HG03025 (cell line): ENCODE results near the gene MTCL1.
"Not testable (repeated sequence)": the region's sequence is repeated elsewhere in the genome, so short reads cannot be mapped to it uniquely, and the experiment has no call there.

ENCODE experiments used
- ATAC-seq: cut with Tn5 transposase; IDR thresholded peaks from one replicate; pipeline ENCODE4 v1.9.1; 2021; ENCODE audit warnings: mild to moderate bottlenecking, moderate library complexity; ENCODE audit not compliant: unreplicated experiment, low FRiP score

The MTCL1 gene

GRCh38 chr18:8741117-8741516, 35.8 kb downstream of the MTCL1 start:
- ATAC-seq = no peak

DNA sequence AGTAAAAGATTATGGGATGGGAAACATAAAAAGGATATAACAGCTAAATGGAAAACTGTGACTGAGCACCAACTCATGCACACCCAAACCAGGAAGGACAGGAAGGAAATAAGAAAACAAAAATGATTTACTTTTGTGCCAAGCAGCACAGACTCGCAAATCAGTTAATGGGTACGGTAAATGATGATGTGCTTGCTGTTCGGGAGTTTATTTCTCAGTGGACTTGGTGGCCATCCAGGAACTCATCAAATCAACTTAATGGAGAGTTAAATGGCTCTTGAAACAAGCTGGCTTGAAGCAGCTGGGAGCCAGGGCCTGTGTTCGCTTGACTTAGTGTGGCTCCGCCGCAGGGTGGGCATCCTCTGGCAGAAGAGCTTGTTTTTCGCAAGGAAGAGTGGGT, 36.2 kb downstream of the MTCL1 start:
- ATAC-seq = no peak

DNA sequence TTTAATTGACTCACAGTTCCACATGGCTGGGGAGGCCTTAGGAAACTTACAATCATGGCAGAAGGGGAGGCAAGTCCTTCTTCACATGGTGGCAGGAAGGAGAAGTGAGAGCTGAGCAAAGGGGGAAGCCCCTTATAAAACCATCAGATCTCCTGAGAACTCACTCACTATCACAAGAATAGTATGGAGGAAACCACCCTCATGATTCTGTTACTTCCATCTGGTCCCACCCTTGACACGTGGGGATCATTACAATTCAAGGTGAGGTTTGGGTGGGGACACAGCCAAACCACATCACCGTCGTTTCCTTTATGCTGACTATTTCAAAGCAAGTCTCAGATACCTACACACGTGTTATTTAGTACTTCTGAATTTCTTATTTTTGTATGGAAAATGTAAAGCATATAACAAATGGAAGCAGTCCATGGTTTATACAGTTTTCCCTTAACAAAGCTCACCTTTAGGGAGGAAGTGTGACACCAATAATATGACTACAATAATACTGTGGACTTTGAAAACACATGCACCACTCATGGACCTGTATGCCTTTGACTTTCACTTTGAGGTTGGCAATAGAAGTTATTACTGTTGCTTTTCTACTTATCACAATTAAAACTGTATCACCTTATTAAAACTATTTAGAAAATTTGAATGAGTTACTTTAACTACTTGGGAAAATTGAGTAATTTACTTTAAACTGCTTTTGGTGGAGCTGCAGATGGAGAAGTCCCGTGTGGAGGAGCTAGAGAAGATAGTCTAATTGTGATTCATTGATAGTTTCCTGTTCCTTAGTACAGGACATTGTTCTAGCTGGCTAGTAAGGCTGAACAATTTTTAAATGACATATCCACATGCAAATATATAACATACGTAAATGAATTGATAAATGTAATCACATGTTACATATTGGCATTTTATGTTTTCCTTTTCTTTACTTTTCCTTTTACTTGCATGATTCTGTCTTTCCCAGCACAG, 37.3 kb downstream of the MTCL1 start:
- no peak for ATAC-seq

DNA sequence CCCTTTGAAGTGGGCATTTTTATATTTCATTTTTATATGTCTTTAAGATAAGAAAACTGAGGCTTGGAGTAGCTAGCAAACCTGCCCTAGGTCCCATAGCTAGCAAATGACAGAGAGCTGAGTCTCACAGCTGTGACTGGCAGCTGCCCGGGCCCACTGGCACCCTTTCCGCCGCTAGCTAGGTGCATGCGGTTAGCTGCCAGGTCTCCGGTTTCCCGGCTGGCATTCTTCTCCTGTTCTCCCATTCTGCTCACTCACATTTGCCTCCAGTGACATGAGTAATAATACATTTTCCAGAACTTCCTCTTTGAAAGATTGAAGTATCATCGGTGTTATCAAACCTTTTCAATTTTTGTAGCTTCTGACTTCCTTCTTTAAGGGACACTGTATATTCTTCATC, 38.7 kb downstream of the MTCL1 start:
- ATAC-seq = no peak

GRCh38 chr18:8744656-8745055, 39.3 kb downstream of the MTCL1 start:
- ATAC-seq = no peak

DNA sequence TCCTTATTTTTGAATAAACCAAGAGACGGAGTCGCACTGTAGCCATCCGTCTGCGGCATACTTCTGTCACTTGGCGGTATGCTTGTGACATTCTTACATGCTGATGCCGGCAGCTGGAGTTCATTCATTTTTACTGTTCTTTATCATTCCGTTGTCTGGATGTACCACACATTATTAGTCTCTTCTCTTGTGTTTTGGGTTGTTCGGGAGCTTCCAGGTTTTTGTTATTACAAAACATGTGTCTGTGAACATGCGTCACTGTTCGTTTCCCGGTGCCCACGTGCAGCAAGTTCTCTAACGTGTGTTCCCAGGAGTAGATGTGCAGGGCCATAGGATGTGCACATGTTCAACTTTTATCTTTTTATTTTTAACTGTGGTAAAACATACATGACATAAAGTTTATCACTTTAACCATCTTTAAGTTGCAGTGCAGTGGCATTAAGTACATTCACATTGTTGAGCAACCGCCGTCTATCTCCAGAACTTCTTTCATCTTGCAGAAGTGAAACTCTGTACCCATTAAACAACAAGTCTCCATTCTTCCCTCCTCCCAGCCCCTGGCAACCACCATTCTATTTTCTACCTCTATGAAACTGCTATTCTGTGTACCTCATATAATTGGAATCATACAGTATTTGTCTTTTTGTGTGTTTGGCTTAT, 40.1 kb downstream of the MTCL1 start:
- ATAC-seq = no peak

DNA sequence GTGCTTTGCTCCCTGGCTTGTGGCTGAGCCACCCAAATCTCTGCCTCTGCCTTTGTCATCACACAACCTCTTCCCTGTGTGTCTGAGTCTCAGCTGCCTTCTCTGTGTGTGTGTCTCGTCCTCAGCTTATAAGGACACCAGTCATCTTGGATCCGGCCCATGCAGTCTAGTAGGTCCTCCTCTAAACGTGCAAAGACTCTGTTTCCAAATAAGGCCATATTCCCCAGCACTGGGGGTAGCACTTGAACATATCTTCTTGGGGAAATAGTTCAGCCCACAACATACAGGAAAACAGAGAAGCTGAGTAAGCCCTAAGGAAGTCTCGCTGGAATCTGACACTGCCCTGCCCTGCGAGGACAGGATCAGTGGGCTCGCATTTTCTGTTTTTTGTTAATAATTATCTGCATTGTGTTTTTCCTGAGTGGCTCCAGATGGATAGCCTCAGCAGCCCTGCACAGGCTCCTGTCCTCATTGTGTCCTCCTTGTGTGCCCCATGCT, 42.1 kb downstream of the MTCL1 start:
- no peak for ATAC-seq

- no peak for ATAC-seq
Observed at GRCh38 chr18:8749492-8749891, 44.1 kb downstream of the MTCL1 start.

- no peak for ATAC-seq
Observed at GRCh38 chr18:8750954-8751415, 45.6 kb downstream of the MTCL1 start.

DNA sequence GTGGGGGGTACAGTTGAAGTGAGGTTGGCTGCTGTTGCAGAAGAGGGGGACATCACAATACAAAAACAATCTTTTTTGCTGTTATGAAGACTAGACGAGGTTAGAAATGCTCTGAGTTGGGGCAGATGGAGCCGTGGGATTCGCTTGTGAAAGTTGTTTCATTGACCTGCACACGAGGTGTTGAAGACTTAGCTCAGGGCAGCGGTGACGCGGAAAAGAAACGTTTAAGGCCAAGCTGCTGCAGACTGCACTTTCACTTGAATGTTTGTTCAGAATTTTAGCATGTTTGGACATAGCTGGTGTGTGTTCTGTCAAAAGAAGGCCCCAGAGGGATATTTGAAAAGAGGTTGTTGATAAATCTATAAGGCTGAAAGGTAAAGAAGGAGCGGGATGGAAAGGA, 46.3 kb downstream of the MTCL1 start:
- no peak for ATAC-seq

DNA sequence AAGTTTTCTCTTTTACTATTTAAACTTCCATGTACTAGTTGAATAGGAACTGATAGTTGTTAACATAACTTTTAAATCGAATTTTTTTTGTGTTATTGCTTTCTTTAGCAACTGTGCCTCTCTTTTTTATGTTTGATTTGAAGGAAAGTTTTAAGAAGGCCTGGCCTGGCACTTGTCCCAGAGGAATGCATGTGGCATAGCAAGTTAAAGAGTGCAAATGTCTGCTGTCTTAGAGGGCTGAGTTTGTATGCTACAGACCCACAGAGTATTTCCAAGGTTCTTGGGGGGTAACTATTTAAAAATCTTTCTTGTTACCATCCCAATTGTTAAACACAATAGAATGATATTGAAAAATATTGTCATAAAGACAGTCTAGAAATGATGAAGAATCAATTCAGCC, 47.0 kb downstream of the MTCL1 start:
- no peak for ATAC-seq

GRCh38 chr18:8754995-8755960, 49.9 kb downstream of the MTCL1 start:
- no peak for ATAC-seq

DNA sequence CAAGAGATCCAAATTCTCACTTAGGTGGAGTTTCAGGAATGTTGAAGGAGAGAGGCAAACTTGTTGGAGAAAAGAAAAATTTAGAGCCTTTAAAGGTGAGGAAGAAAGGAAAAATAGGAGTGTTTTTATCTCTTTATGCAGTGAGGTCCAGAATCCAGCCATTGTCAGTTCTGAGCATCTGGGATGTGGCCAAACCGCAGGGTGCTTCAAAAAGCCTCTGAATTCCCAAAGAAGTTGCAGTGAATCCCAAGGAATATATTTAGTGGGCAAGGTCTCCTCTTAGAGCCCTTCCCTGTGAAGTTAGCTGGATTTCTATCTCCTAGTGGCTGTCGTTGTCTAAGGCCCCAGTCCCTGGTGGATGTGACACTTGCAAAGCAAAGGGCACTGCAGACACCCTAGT, 51.2 kb downstream of the MTCL1 start:
- ATAC-seq = no peak

- no peak for ATAC-seq
Observed at GRCh38 chr18:8757396-8757997, 52.1 kb downstream of the MTCL1 start.

GRCh38 chr18:8758466-8758865, 53.1 kb downstream of the MTCL1 start:
- ATAC-seq = no peak

DNA sequence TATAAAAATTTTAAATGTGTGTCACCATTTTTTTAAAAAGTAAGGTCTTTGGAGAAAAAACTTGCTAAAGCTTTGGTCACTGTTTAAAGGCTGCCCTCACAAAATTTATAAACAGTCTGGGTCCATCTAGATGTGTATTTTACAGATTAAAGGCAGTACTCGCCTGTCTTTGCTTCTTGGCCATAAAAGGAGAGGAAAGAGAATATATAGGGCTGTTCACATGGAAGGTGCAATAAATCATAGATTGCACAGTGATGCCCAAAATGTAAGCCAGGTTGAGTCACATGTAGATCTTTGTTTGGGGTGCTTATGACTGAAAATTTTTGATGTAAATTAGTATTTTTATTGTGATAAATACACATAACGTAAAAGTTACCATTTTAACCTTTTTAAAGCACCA, 55.6 kb downstream of the MTCL1 start:
- no peak for ATAC-seq

DNA sequence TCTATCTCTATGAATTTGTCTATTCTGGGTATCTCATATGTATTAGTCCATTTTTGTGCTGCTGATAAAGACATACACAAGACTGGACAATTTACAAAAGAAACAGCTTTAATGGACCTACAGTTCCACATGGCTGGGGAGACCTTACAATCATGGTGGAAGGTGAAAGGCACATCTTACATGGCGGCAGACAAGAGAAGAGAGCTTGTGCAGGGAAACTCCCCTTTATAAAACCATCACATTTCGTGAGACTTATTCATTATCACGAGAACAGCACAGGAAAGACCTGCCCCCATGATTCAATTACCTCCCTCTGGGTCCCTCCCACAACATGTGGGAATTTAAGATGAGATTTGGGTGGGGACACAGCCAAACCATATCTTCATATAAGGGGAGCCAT, 56.2 kb downstream of the MTCL1 start:
- not testable (repeated sequence) for ATAC-seq

- no peak for ATAC-seq
Observed at GRCh38 chr18:8762968-8763367, 57.6 kb downstream of the MTCL1 start.

DNA sequence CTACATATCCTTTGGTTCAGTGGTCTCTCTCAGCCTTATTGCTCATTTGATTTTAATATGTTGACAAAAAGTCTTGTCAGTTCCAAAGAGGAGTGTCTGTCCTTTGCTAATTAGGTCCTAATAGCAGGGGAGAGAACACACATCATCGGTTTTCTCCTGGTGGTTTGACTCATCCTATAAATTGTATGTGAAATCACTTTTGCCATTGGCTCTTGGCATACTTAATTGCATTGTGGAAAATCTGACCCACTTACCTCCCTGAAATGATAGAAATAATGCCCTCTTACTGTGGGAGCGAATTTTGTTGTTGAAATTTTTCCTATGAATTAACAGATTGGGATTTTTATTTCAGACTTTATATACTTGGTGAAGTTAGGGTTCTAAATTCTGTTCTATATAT, 58.3 kb downstream of the MTCL1 start:
- no peak for ATAC-seq
